Stimulated activated effector memory CD8-positive, alpha-beta T cell treated with anti-CD3 and anti-CD28 coated beads, Interleukin-12 subunit alpha, Interleukin-12 subunit beta, amount 100 ng/mL, for 72 hours (primary cell): ENCODE measurements around the gene ANKRD50.

Source experiments
- ATAC-seq: fragments of 150-1000 bp; cut with Tn5 transposase; 2 replicates; pipeline ENCODE4 v1.10.0; 2021
- DNase-seq, 2 donors: peaks; one replicate each; pipeline ENCODE4 v3.0.0; 2021 to 2022; ENCODE audit warnings: low spot score in 2 of 2
- H3K27ac Mint-ChIP-seq: one replicate; pipeline ENCODE4 v1.8.0; 2022; ENCODE audit warnings: mild to moderate bottlenecking, mixed read lengths
- H3K36me3 Mint-ChIP-seq: one replicate; pipeline ENCODE4 v1.8.0; 2022; ENCODE audit warnings: mild to moderate bottlenecking, mixed read lengths
- H3K4me1 Mint-ChIP-seq: one replicate; pipeline ENCODE4 v1.8.0; 2022; ENCODE audit warnings: mixed read lengths
- H3K4me3 Mint-ChIP-seq: one replicate; pipeline ENCODE4 v1.8.0; 2022; ENCODE audit warnings: mild to moderate bottlenecking, mixed read lengths
- H3K9me3 Mint-ChIP-seq: one replicate; pipeline ENCODE4 v1.8.0; 2022; ENCODE audit warnings: mixed read lengths

ANKRD50 gene

GRCh38 chr4:124629681-124630080, 82.9 kb downstream of the ANKRD50 start:
- no peak for ATAC-seq
- DNase-seq = no peak
- Mint-ChIP-seq H3K4me1 (no peaks in the 10 kb centered on the region), H3K9me3 (no peaks in the 10 kb centered on the region), H3K4me3 (no peak overlapping the region), H3K36me3 (no peaks in the 10 kb centered on the region), H3K27ac (no peak overlapping the region)
